ENCODE measurements around the gene ELMO2.

The ELMO2 gene

DNA sequence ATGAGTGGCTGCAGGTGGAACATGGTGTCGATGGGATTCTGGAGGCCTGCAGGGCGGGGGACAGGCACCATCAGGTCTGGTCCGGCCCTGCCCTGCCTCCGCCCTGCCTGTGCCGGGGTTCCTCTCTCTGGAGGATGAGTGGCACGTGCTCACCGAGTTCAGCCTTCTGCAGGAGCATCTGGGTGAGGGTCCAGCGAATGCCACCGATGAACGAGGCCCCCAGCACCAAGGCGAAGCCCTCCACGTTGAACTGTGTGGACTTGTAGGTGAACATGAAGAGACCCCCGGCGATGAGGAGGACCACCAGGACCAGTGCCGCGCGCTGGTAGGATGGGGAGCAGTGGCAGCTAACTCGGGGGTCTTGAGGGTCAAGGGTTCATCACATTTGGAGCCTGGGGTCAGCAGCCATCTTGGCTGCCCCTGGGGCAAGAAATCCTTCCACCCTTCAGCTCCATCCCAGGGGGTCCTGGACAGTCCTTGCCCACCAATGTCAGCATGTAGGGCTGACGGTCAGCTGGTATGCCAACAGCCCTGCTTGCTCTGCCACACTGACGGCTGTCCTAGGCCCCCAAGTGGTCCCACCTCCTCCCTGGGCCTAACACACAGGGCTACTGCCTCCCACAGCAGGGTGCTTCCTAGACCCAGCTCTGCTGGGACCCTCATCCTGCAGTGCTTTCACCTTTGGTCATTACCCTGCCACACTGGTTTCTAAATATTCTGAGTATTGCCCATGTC is 51.3 kb downstream of the ELMO2 start:
- POLR2A ChIA-PET: interaction anchor here (0.9 to 1.3 kb wide), 4 partner anchors 9 to 52 kb away, joined by 3 to 4 read pairs (median 4); partner anchors contain the start of gene ELMO2
- 0 out of 2 replicates have a peak, but pooled peaks have one; percentile 17 for TF ChIP-seq GLIS2 (tag by site-specific recombination; IDR thresholded peaks at IDR 0.05)
- TF ChIP-seq, protein P1, sequence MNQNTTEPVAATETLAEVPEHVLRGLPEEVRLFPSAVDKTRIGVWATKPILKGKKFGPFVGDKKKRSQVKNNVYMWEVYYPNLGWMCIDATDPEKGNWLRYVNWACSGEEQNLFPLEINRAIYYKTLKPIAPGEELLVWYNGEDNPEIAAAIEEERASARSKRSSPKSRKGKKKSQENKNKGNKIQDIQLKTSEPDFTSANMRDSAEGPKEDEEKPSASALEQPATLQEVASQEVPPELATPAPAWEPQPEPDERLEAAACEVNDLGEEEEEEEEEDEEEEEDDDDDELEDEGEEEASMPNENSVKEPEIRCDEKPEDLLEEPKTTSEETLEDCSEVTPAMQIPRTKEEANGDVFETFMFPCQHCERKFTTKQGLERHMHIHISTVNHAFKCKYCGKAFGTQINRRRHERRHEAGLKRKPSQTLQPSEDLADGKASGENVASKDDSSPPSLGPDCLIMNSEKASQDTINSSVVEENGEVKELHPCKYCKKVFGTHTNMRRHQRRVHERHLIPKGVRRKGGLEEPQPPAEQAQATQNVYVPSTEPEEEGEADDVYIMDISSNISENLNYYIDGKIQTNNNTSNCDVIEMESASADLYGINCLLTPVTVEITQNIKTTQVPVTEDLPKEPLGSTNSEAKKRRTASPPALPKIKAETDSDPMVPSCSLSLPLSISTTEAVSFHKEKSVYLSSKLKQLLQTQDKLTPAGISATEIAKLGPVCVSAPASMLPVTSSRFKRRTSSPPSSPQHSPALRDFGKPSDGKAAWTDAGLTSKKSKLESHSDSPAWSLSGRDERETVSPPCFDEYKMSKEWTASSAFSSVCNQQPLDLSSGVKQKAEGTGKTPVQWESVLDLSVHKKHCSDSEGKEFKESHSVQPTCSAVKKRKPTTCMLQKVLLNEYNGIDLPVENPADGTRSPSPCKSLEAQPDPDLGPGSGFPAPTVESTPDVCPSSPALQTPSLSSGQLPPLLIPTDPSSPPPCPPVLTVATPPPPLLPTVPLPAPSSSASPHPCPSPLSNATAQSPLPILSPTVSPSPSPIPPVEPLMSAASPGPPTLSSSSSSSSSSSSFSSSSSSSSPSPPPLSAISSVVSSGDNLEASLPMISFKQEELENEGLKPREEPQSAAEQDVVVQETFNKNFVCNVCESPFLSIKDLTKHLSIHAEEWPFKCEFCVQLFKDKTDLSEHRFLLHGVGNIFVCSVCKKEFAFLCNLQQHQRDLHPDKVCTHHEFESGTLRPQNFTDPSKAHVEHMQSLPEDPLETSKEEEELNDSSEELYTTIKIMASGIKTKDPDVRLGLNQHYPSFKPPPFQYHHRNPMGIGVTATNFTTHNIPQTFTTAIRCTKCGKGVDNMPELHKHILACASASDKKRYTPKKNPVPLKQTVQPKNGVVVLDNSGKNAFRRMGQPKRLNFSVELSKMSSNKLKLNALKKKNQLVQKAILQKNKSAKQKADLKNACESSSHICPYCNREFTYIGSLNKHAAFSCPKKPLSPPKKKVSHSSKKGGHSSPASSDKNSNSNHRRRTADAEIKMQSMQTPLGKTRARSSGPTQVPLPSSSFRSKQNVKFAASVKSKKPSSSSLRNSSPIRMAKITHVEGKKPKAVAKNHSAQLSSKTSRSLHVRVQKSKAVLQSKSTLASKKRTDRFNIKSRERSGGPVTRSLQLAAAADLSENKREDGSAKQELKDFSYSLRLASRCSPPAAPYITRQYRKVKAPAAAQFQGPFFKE (tag by site-specific recombination; IDR thresholded peaks at IDR 0.05; ENCODE audit: borderline replicate concordance): no peak
- Histone ChIP-seq H3K9me3 (ENCODE audit: control insufficient read depth, insufficient read depth, low read depth, low read length) (no peaks in the 10 kb centered on the region), H3K36me3 (ENCODE audit: control insufficient read depth in 2 of 2, insufficient read depth in 1 of 2, low read length in 2 of 2) (peaks cover 0 to 59% of the 10 kb centered on the region in 2 experiments; a peak in 1 of 3 replicates), H3K4me3 (ENCODE audit: low read depth, low read length) (no peak overlapping the region), H3K27ac (ENCODE audit: extremely low read depth, low read depth, low read length) (no peak overlapping the region), H3K4me1 (ENCODE audit: control insufficient read depth, insufficient read depth, low read length) (no peaks in the 10 kb centered on the region)
- CTCF ChIA-PET: no interaction called here

DNA sequence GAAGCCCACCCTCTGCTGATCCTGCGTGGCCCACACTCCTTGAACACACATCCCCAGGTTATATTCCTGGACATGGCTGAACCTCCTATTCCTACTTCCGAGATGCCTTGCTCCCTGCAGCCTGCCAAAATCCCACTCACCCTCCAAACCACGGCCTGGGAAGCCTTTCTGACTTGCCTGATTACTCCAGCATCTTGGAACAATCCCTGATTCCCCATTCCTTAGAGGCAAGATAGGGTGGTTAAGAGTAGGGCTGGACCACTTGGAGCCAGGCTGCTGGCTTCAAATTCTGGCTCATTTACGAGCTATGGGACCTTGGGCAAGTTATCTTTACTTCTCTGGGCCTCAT is 52.2 kb downstream of the ELMO2 start:
- CTCF ChIA-PET: no interaction called here
- no peaks in the 10 kb centered on the region for H3K9me3 ChIP-seq (ENCODE audit: control insufficient read depth, insufficient read depth, low read depth, low read length)
- POLR2A ChIA-PET: interaction anchor here (1.3 kb wide), 1 partner anchor 10 kb away, joined by 3 read pairs; no protein-coding TSS in a partner anchor
- H3K36me3 ChIP-seq (ENCODE audit: control insufficient read depth in 2 of 2, insufficient read depth in 1 of 2, low read length in 2 of 2): peaks cover 0 to 56% of the 10 kb centered on the region in 2 experiments; a peak in 1 of 3 replicates
- no peaks in the 10 kb centered on the region for H3K4me1 ChIP-seq (ENCODE audit: control insufficient read depth, insufficient read depth, low read length)
- TF ChIP-seq ZNF529 (tag by site-specific recombination; IDR thresholded peaks at IDR 0.05; ENCODE audit: insufficient replicate concordance) (no peak), MYNN (tag by site-specific recombination; IDR thresholded peaks at IDR 0.05; ENCODE audit: borderline replicate concordance) (no peak), ZNF140 (tag by site-specific recombination; IDR thresholded peaks at IDR 0.05) (no peak), ZNF18 (tag by site-specific recombination; IDR thresholded peaks at IDR 0.05) (no peak), ZNF335 (tag by site-specific recombination; conservative IDR thresholded peaks at IDR 0.05) (no peak), ZNF701 (tag by site-specific recombination; IDR thresholded peaks at IDR 0.05) (no peak), KLF16 (tag by site-specific recombination; IDR thresholded peaks at IDR 0.05) (no peak), ZNF777 (tag by site-specific recombination; IDR thresholded peaks at IDR 0.05; ENCODE audit: borderline replicate concordance) (no peak), MEIS1 (CRISPR knock-in tag; IDR thresholded peaks at IDR 0.05; ENCODE audit: borderline replicate concordance) (no peak), ZNF624 (tag by site-specific recombination; IDR thresholded peaks at IDR 0.05) (no peak), ZNF664 (tag by site-specific recombination; IDR thresholded peaks at IDR 0.05) (no peak), ZNF830 (tag by site-specific recombination; IDR thresholded peaks at IDR 0.05; ENCODE audit: low read depth) (no peak), ZNF184 (tag by site-specific recombination; IDR thresholded peaks at IDR 0.05) (no peak)
- TF ChIP-seq, protein P2, sequence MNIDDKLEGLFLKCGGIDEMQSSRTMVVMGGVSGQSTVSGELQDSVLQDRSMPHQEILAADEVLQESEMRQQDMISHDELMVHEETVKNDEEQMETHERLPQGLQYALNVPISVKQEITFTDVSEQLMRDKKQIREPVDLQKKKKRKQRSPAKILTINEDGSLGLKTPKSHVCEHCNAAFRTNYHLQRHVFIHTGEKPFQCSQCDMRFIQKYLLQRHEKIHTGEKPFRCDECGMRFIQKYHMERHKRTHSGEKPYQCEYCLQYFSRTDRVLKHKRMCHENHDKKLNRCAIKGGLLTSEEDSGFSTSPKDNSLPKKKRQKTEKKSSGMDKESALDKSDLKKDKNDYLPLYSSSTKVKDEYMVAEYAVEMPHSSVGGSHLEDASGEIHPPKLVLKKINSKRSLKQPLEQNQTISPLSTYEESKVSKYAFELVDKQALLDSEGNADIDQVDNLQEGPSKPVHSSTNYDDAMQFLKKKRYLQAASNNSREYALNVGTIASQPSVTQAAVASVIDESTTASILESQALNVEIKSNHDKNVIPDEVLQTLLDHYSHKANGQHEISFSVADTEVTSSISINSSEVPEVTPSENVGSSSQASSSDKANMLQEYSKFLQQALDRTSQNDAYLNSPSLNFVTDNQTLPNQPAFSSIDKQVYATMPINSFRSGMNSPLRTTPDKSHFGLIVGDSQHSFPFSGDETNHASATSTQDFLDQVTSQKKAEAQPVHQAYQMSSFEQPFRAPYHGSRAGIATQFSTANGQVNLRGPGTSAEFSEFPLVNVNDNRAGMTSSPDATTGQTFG (tag by site-specific recombination; IDR thresholded peaks at IDR 0.05; ENCODE audit: borderline replicate concordance): no peak
- no peak overlapping the region for H3K4me3 ChIP-seq (ENCODE audit: low read depth, low read length)
- H3K27ac ChIP-seq (ENCODE audit: extremely low read depth, low read depth, low read length): no peak overlapping the region

Measured in HEK293 (cell line).